SK-N-MC (cell line): ENCODE results near the gene NBPF15.
"Not testable (repeated sequence)": the region's sequence is repeated elsewhere in the genome, so short reads cannot be mapped to it uniquely, and the experiment has no call there.

Experiments
- EZH2 ChIP-seq: fragments of 200-600 bp; sonication (generic); IDR thresholded peaks from one replicate; pipeline ENCODE4 v1.6.1; 2017; ENCODE audit warnings: antibody characterized with exemption
- FOXP2 ChIP-seq: optimal IDR thresholded peaks from 2 replicates; pipeline ENCODE3; 2011; ENCODE audit warnings: mild to moderate bottlenecking, moderate library complexity; ENCODE audit not compliant: insufficient read depth; ENCODE audit errors: extremely low read length, control extremely low read depth
- POLR2AphosphoS5 ChIP-seq: IDR thresholded peaks from 2 replicates; pipeline ENCODE4 v1.6.1; 2012; ENCODE audit warnings: mild to moderate bottlenecking, low read depth, low read length, borderline replicate concordance

GRCh38 chr1:144413404-144414118 lies 47.9 kb downstream of the NBPF15 start:
- TF ChIP-seq POLR2AphosphoS5, EZH2, FOXP2: not testable (repeated sequence)
